OCI-LY3 (cell line): Measurements from ENCODE around the gene PRKCD.

Experiments used
- CTCF ChIP-seq: fragments of 200-600, 300-600 bp; sonication (generic); IDR thresholded peaks from 2 replicates; pipeline ENCODE4 v1.5.1; 2014; ENCODE audit warnings: antibody characterized with exemption, low read length, low read depth
- EZH2phosphoT487 ChIP-seq: fragments of 200-600 bp; shearing (Covaris generic); IDR thresholded peaks from 2 replicates; pipeline ENCODE4 v1.6.1; 2018; ENCODE audit warnings: antibody characterized with exemption, mixed run types, low read depth

DNA sequence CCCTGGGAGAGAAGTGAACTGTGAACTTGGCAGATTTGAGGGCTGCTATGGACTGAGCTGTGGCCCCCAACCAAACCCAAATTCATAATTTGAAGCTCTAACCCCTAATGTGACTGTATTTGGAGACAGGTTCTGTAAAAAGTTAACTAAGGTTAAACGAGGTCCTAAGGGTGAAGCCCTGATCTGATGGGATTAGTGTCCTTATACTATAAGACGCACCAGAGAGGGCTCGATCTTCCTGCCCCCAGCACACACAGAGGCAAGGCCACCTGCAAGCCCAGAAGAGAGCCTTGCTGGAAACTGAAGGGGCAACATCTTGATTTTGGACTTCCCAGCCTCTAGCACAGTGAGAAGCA, 60.8 kb downstream of the PRKCD start:
- no peak for TF ChIP-seq CTCF
- no peak for TF ChIP-seq EZH2phosphoT487
